HG03571 (cell line): ENCODE data around the gene TARM1.
A peak's percentile ranks its signal among the peaks of the same experiment; 100 is the strongest.

Experiments
- ATAC-seq: cut with Tn5 transposase; IDR thresholded peaks from one replicate; pipeline ENCODE4 v1.9.1; 2021; ENCODE audit not compliant: unreplicated experiment

Gene TARM1

DNA sequence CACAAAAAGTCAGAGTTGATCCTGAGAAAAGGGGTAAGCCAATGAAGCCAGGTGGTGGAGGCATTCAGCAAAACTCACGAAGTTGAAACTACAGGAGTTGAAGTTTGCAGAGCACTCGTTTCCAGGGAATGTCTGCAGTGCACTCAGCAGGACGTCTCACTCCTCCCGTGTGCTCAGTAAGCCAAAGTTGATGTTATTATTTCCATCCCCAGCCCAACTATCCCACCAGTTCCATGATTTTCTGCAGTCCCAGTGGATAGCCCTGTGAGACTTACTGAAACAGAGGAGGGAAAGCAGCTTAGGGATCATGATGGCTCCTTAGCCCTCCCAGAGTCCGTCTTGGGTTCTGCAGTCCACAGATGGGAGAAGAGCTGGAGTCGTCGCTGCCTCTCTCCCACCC, at the start of gene TARM1:
Gene TARM1, minus strand, starts transcription at position 334 of the 400 bp plus-strand sequence. Its CDS starts 25 bp downstream, at position 309.
- ATAC-seq: no peak

DNA sequence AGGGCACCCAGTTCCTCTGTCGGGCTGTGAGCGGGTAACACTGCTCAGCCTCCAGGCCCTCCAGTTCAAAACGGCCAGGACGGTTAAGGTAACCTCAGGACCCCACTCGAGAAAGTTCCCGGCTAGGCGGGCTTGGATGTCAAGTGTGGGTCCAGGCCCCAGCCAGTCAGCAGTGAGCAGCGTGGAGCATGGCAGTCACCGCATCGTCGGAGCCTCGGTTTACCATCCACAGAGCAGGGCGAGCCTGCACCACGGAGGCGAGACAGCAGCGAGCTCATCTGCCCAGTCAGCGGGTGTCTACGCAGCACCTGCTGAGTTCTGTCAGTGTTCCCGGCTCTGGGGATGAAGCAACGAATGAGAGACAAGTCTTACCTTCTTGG, 48.4 kb upstream of the TARM1 start:
- no peak for ATAC-seq

DNA sequence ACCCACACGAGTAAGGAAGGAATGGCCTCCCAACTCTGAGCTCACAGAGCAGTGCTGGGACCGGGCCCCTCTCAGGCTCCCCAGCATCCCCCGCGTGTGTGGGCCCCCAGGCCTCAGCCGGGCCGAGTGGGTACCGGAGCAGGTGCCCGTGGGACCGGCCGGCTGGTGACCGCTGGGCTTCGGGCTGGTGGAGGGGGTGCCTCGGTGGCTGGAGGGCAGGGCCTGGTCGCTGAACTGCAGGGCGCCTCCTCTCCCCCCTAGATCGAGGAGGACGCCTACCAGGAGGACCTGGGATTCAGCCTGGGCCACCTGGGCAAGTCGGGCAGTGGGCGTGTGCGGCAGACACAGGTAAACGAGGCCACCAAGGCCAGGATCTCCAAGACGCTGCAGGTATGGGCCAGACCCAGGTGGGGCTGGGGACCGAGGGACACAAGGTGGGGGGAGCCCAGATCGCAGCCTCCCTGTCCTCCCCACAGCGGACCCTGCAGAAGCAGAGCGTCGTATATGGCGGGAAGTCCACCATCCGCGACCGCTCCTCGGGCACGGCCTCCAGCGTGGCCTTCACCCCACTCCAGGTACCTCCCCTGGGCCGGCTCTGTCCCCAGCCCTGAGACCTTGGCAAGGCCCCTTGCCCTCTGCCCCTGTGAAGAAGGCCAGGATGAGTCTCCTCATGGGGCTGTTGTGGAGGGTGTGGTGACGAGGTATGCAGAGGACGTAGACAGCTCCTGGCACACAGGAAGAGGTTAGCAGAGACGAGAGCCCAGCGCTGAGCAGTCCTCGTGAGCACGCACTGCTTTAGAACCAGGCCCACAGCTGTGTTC, 47.8 kb upstream of the TARM1 start:
- ATAC-seq: no peak

DNA sequence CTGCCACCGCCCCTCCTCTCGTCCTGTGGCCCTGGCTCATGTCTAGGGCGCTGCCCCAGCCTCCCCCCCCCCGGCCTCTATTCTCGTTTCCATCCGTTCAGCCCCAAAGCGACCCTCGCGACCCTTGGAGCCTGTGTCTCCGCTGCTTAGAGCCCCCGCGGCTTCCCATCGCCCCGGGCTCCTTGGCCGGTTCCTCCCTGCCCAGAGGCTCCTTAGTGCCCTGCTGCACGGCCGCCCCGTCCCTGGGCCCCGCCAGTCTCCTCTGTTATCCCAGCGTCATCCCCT, 47.2 kb upstream of the TARM1 start:
- no peak for ATAC-seq

DNA sequence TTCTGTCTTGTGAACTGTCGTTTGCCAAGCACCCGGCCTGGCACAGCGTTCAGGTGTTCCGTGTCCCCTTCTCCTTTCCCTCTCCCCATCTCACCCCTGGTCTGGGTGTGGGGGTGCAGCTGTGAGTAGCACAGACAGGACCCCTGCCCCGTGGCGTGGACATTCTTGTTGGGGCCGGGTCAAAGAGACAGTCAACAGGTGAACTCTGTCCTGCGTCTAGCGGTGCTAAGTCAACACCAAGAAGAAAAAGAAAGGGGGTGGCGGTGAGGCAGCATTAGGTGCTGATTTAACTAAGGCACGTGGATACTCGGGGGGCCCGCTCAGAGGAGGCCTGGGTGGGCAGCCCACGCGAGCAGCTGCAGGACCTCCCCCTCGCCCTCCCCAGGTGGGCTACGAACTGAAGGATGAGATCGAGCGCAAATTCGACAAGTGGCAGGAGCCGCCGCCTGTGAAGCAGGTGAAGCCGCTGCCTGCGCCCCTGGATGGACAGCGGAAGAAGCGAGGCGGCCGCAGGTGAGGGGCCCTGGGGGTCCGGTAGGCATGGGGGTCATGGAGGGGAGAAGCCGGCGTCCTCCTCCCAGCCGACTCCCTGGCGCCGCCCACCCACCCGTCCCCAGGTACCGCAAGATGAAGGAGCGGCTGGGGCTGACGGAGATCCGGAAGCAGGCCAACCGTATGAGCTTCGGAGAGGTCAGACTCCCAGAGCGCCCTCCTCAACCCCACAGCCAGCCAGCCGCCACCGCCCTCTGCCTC, 46.7 kb upstream of the TARM1 start:
- ATAC-seq: no peak

DNA sequence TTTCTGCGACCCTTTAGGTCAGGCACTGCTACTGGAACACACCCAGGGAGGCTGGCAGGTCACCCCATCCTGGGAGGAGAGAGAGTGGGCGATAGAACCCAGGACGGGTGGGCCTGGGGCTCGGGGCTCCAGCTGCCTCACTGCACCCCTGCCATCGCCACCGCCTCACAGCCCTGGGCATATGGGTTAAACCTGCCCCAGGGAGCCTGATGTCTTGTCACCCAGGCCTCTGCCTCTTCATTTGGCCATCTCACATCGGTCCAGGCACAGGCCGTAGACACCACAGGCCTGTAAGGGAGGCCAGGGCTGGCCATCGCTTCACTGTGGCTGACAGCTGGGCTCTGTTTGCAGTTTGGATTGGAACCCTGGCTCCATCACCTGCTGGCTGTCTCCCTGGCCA, 44.5 kb upstream of the TARM1 start:
- no peak for ATAC-seq

DNA sequence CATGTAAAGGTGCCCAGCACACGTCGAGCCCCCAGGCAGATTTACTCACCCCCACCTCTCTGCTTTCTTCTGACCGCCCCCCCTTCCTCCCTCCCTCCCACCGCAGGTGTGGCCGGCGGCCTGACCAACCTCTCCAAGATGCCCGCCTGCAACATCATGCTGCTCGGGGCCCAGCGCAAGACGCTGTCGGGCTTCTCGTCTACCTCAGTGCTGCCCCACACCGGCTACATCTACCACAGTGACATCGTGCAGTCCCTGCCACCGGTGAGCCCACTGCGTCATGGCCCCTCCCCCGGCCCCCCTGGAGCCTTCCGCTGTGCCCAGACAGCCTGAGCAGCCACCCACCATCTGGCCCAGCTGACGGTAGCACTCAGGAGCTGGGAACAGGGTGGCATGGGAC, 43.2 kb upstream of the TARM1 start:
- no peak for ATAC-seq

DNA sequence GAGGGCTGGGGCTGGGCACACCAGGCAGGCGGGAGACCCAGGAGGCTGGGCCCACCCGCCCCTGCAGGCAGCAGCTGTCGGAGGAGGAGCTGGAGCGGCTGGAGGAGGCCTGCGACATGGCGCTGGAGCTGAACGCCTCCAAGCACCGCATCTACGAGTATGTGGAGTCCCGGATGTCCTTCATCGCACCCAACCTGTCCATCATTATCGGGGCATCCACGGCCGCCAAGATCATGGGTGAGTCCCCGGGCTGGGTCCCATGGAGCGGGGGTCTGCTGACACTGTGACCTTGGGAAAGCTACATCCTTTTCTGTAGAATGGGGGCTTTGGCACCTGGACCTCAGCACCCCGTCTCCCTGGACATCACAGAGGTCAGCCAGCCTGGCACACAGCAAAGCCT, 42.5 kb upstream of the TARM1 start:
- ATAC-seq: no peak

DNA sequence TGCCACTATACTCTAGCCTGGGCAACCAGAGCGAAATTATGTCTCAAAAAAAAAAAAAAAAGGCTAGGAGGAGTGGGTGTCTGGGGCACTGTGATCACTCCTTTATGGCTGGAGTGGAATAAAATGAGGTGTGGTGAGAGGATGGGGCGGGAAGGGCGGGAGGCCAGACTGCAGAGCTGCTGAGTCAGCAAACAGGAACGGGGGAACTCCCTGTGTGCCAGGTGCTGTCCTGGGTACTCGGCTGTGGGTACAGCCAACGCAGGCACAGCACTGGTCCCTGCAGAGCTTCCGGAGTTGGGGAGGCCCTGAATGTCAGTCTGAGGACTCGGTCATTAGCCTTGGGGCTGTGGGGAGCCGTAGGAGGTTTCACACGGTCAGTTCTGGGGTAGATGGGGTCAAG, 40.1 kb upstream of the TARM1 start:
- ATAC-seq: no peak

DNA sequence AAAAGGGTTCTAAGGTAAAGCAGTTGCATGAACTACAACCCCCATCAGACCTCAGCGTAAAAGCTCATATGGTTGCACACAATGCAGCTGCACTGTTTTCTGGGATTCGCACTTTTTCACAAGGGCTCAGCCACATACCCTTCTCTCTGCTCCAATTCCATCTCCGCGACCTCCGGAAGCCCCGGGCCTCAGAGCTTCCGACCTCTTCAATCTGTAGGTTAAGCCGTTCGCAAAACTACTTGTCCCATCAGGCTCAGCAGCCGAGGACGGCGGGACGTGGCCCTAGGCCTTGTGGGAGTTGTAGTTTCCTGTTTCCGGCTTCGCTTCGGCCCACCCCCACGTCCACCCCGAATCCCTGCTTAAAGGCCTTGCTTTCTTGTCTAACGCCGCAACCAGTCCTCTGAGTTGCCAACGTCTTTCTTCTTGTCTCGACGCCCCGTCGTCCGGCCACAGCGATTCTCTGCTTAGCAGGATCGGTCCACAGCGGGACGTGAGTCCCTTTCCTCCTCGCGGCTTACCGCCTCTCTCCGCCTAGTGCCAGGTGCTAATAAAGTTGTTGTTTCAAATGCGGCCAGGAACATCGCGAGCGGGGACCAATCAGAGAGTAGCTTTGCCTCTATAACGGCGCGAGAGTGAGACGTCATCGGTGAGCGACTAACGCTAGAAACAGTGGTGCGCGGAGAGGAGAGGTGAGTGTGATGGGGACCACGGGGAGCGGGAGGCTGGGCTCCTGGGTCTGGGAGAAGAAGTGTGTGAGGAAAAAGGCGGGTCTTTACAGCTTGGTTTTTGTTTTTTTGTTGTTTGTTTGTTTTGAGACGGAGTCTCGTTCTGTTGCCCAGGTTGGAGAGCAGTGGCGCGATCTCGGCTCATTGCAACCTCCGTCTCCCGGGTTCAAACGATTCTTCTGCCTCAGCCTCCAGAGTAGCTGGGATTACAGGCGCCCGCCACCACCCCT, 34.2 kb upstream of the TARM1 start, which contains the start of the genes PRPF31 and TFPT:
Gene PRPF31, plus strand, starts transcription at position 646 of the 955 bp plus-strand sequence. CDS start 2,525 bp downstream, outside the sequence.
Gene TFPT, minus strand, starts transcription at position 549 of the 955 bp plus-strand sequence. Its CDS starts 388 bp downstream, at position 161.
- ATAC-seq: peak; percentile 73

DNA sequence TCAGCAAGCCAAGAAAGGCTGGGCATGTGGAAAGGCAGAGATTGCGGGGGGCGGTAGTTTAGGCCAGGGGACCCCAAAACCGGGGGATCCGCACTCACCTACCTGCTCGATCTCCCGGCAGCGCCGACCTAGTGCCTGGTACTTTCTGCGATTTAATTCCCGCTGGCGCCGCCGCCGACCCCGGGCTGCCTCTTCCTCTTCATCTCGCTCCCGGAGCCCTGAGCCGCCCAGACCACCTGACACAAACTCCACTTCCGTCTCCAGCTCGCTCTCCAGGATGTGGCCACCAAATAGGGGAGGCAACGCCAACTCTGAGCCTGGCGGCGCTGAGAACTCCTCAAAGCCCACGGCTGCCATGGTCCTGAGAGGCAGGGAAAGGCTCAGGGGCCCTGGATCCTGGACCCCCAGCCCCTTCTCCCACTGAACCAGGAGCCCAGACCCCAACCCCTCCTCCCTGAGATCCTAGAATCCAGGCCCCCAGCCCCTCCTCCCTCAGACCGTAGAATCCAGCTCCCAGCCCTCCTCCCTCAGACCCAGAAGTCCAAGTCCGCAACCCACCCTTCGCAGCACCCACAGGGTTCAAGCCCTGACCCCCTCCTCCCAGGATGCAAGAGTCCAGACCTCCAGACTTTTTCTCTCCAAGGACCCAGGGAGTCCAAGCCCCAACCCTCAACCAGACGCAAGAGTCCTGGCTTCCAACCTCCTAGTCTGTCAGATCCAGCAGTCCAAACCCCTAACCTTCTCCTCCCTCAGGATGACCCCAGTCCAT, 33.4 kb upstream of the TARM1 start:
- no peak for ATAC-seq

DNA sequence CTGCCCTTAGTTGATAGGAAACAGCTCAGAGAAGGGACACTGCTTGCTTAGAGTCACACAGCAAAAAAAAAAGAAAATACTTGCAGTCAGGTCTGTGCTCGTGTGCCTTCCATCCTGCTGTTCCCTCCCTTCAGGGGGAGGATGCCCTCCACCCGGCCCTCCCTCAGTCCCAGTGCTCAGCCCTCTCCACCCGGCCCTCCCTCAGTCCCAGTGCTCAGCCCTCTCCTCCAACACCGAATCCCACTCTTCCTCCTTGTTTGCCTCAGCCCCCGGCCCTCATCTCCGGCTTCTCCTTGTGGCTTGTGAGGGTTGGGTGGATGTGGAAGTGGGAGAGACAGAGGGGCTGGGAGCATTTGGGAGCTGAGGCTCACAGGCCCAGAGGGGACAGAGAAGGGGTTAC, 28.5 kb upstream of the TARM1 start:
- no peak for ATAC-seq

DNA sequence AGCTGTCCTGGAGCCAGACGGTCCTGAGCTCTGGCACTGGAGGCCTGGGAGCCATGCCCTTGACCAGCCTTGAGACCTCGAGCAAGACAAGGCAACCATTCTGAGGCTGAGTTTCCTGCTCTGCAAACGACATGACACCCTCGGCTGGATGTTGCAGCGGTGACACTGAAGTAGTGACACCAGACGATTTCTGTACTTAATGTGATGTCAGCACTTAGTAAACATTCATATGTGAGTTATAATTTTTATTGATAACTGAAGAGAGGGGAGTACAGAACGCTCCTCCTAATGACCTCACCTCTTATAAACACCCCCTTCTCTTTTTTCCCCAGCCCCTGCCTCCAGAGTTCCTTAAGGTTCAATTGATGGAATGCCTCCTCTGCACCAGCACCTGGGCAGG, 27.3 kb upstream of the TARM1 start:
- ATAC-seq: no peak

DNA sequence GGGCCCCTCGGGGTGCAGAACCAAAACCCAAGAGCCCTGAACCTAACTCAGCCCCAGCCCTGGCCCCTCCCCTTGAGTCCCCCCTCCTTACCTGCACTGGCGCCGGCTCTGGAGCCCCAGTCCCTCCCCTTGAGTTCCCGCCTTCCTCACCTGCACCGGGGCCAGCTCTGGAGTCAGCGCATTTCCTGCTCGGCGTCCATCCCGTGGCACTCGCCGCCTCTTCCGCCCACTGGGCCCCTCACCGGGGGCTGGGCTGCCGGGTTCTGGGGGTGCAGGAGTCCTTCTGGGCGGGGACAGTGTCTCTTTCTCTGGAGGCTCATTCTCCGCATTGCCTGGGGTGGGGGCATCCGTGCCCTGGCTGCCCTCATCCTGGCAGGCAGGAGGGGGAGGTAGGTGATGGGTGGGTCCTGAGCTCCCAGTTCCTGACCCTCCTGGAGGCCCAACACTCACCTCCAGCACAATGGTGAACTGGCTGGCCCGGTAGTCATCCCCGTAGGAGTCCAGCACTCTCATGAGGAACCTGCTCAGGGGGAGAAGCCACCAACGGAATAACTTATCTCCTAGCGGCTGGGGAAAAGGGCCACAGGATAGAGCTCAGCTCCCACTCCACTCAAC, 26.8 kb upstream of the TARM1 start:
- ATAC-seq: no peak

DNA sequence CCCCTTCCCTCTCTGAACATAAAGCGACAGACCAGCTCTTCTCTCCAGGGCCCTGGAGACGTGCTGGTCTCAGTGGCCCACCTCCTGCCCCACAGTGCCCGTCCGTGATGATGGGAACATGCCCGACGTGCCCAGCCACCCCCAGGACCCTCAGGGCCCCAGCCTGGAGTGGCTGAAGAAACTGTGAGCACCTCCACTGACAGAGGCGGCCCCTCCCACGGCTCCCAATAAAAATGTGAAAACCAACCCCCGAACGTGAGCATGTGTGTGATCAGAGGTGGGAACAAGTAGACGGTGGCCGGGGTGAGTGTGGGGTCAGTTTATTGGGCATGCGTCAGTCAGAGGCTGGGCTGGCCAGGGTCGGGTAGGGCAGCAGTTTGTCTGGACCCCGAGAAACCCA, 25.6 kb upstream of the TARM1 start:
- ATAC-seq: no peak

DNA sequence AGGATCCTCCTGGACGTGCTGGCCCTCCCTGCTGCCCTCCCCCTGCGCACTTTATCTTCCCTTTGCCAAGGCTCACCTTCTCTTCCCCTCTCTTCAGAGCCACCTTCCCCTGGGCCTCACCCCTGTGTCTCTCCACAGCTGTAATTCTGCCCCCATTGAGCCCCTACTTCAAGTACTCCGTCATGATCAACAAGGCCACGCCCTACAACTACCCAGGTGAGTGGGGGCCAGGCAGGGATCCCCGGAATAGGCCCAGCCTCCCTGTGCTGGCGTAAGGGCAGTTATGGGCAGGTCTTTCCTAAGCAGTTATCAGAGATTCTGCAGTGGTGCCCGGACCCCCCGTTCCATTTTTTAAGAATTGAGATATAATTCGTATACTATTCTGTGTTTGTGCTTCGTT, 24.6 kb upstream of the TARM1 start:
- no peak for ATAC-seq

DNA sequence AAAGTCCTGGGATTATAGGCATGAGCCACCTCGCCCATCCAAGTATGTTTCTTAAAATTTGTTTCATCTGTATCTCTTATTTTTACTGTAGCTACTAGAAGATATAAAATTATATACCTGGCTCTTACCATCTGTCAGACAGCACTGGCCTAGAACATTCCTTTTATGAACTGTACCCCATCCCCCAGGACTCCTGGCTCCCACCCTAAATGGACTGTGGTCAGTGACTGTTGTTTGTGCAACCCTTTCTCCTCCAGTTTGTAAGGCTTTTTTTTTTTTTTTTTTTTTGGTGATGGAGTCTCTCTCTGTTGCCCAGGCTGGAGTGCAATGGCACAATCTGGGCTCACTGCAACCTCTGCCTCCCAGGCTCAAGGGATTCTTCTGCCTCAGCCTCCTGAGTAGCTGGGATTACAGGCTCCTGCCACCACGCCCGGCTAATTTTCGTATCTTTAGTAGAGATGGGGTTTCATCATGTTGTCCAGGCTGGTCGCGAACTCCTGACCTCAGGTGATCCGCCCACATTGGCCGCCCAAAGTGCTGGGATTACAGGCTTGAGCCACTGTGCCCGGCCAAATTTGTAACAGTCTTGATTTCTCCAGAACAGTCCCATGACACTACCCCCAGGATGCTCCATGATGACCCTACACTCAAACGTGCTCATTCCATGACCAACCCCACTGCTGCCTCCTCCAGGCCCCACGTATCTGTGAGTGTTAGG, 24.0 kb upstream of the TARM1 start:
- no peak for ATAC-seq

DNA sequence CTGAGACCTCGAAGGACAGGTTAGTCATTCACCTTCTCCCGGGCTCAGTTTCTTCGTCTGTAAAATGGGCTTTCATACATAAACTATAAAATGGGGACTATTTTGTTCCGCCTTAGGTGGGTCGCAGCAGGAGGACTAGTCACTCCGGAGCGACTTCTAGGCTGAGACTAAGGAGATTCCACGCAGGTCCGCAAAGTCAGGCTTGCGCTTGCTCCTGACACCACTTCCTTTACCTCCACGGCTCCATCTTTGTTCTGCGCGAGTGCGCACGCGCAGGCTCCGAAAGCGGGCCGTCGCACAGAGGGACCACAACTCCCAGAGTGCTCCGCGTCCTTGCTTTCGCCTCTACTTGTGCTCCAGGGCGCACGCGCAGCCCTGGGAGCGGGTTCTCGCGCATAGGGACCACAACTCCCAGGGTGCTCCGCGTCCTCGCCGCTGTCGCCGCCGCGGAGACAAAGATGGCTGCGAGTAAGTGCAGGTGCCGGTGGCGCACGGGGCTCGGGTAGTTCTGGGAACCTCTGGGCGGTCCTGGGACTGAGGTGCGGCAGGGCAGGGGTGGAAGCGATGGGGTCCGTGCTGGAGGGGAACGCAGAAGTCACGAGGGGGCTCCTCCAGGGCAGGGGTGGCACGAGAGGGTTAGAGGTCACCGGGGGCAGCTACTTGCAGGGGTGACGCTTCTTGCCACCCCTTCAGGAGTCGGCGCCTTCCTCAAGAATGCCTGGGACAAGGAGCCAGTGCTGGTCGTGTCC, 21.4 kb upstream of the TARM1 start, which contains the start of gene NDUFA3:
Gene NDUFA3, plus strand, starts transcription at position 435 of the 749 bp plus-strand sequence. Its CDS starts 24 bp downstream, at position 459.
- ATAC-seq: peak; percentile 91

DNA sequence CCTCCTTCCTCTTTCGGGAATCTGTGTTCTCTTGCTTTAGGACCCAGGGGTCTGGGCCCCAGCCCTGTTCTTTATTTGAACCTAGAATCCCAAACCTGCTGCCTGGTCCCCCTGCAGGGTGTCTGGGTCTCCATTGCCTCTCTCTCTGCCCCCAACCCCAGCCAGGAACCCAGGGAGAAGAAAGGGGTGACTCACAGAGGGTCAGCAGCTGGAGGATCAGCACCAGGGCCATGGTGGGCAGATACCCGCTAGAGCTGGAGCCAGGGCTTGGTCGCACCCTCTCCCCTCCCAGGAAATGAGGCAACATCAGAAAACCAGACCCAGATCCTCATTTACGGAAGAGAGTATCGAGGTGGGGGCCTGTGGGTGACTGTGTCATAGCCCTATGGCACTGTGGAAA, 19.4 kb upstream of the TARM1 start, which contains the start of gene OSCAR:
Gene OSCAR, minus strand, starts transcription at position 243 of the 400 bp plus-strand sequence. Its CDS starts 11 bp downstream, at position 232.
- ATAC-seq: no peak
